HTR-8/SVneo (cell line): Measurements from ENCODE around the gene ATP6V0B.

Source experiments
- DNase-seq: peaks from one replicate; pipeline ENCODE4 v3.0.0; 2011; ENCODE audit warnings: low spot score, mixed read lengths; ENCODE audit not compliant: insufficient read length
- FAIRE-seq: peaks from 2 replicates; lab custom pipeline; 2011; peaks lifted over from hg19 to GRCh38; lab: Jason Lieb, UNC

The ATP6V0B gene

DNA sequence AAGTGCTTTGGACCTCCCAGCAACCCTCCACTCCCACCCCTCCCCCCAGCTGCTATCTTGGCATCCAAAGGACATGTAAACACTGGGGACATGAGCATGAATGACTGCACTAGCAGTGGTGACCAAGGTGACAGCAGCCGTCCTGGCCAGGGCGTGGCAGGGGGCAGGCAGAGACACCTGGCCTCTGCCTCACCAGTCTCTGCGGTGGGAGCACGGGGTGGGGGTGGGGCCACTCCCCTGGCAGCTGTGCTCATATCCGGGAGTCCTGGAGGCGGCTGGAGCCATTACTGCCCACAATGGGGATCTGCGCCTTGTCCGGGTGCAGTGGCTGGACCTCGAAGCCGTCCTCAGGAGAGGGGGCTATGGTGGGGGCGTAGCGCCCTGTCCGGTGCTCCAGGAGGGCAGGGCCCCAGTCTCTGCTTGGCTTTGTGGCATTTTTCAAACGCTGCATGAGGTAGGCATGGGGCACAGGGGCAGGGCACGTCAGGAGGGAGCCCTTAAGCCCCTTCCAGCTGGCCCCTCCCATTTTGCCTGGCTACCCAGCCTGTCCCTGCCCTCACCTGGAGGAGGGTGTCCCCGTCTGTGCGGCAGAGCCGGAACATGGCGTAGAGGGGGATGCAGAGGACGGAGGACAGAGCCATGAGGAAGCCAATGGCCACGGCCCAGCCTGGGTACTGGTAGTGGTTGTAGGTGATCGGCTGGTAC, 22.7 kb downstream of the ATP6V0B start:
- DNase-seq (no peak), FAIRE-seq (no peak)

DNA sequence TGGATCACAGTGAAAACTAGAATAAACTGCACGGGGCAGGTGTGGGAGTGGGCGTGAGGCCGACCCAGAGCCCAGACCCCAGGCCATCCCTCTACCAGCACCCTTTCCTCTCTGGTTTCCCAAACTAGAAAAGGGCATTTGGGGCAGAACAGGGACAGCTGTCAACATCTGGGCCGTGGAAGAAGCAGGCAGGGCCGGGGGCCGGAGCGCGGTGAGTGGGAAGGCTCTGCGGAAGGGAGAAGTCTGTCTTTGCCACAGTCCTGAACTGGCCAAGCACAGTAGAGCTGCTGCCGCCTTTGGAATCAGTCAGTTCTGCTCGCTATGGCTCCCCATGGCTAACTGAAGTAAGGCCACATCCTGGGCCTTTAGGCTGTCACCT, 23.2 kb downstream of the ATP6V0B start:
- FAIRE-seq (no peak), DNase-seq (no peak)

DNA sequence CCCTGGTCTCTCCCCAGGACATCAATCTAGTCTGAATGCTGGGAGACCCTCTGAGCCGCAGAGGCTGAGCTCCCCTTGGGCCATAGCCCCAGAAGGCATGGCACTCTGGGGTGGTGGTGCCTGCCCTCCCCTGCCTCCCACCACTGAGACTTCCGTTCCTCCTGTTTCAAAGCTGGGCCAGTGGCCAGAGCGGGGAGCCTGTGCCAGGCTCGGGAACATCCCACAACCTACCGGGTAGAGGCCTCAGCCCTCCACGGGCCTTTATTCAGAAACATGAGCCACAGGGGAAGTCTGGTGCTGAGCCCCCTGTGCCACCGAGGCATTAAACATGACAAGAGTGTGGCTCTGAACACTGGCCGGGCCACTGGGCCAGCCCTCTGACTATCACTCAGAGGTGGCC, 24.7 kb downstream of the ATP6V0B start:
- no peak for FAIRE-seq
- DNase-seq: no peak

DNA sequence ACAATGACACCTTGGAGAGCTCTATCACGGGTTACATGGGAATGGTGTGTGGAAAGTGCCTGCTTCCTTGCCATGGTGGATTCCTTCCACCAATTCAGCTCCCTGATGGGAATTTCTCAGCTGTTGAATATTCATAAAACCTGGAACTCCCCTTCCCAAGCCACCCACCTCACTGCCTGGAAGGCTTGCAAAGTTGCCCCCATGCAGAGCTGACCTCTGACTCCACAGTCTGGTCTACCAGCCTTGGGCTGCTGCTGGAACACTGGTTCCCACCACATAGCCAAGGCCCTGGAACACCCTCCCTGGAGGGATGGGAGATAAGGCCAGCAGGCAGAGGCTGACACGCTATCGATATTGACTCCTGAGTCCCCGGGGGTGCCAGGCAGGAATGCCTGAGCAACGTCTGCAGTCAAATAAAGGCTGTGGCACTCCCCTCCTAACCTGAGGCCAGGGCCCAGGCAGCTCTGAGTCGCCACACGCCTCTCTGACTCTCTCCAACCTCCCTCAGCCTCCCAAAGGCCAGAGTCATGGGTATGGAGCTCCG, 25.4 kb downstream of the ATP6V0B start:
- FAIRE-seq: no peak
- DNase-seq: no peak

DNA sequence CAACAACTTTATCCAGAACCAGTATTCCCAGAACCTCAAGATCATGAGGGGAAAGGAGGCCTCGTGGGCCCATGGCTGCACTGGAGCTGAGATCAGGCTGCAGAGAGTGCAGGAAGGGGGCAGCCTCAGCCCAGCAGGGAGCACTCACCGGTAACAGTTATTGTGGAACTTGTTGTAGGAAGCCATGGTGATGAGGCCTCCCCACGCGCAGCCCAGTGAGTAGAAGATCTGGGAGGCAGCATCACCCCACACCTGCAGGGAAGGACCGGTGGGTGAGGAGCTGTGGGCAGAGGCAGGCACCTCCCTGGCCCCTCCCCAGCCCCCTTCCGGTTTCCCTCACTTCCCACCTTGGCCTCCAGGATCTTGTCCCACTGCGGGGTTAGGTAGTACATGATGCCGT, 27.4 kb downstream of the ATP6V0B start:
- FAIRE-seq: no peak
- no peak for DNase-seq

DNA sequence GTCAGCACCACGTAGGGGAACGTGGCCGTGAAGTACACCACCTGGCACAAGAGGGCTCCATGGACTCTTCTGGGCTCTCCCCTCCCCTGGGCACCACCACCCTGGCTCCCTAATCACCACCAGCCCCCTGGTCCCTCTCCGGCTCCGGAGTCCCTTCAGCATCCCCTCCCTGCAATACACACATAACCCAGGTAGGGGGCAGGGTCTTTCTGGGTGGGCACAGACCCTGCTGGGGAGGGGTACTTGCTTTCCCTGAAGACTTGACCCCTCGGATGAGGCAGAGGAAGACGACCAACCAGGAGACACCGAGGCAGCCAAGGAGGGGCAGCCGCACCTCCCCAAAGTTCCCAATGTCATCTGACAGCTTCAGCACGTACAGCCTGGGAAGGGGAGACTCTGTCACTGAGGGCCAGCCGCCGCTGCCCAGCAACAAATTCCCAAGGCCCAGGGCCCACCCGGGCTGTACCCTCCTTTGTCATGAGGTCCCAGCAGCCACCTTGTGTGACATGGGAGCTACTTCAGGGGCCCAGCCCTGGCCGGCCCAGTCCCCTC, 27.9 kb downstream of the ATP6V0B start:
- DNase-seq (no peak), FAIRE-seq (no peak)

DNA sequence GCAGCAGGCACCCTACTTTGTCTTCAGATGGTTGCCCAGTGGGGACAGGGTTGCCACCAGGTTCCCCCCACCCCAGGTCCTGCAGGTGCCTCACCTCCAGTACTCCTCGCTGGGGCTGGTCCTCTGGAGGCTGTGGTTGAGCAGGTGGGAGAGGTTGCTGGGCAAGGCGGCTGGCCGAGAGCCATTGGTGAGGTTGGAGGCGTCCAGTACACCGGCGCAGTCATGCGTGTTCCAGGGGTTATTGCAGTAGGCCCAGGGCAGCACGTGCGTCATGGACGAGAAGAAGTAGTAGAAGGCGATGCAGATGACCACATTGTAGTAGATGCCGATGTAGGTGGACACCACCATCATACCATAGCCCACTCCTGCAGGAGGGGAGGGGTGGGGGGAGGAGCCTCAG, 33.5 kb downstream of the ATP6V0B start:
- FAIRE-seq: no peak
- DNase-seq: no peak

DNA sequence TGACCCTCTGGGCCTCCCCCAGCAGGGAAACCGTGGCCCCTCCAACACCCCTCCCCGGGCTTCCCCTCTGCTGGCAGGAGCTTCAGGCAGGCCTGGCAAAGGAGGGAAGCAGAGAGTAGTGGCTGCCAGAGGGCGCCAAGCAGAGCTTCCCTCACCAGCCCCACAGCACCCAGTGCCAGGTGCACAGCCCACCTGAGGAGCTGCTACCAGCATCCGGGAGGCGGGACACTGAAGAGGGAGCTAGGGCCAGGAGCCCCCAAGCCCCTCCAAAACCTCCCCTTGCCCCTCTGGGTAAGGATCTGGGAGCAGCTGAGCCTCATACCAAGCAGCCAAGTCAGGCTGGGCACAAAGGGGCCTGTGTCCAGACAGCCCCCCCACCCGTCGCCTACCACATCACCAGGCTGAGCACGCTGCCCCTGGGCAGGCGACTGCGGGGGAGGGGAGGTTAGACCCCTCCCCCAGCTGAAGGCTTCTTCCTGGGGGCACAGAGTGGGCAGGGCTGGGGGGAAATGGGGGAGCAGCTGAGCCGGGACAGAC, 36.2 kb downstream of the ATP6V0B start:
- FAIRE-seq (no peak), DNase-seq (no peak)

DNA sequence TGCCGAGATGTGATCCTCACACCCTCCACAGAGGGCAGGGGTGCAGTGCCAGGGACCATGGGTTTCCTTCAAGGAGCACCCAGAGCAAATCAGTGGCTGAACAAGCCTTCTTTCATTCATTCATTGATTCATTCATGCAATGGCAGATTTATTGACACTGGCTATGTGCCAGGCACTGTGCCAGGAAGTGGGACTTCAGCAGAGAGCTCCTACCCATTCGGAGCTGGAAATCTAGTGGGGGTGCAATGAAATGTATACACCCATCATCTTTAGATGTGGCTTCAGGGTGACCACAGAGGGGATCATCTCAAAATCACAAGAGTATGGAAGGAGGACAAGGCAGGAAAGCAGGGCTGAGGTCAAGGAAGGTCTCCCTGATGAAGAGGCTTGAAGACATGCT, 37.6 kb downstream of the ATP6V0B start:
- no peak for DNase-seq
- FAIRE-seq: no peak

DNA sequence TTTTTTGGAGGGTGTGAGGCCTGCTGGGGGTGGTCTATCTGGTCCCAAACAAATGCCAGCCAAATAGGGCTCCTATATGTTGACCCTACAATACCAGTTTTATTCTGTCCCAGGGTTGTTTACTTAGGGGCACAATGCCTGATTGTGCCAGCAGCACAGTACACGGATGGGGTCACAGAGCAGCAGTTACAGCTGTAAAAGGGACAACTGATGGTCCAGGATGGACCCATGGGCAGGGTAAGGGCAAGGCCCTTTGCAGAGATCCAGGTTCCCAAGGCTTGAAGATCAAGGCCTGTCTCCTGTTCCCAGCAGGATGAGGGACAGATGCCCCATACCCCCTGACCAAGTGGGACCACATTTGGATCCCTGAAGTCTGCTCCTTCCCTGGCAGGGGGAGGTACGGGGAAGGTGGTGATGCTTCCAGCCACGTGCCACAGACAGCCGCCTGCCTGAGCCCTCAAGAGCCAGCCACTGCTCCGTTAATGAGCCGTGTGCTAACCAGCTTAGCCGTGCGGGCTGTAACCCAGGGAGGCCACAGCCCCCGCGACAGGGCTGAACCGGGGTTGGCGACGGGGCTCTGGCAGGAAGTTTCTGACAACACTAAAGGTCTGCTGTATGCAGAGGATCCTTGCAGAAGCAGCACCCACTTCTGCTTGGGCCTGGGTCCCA, 38.3 kb downstream of the ATP6V0B start:
- no peak for DNase-seq
- FAIRE-seq: no peak

DNA sequence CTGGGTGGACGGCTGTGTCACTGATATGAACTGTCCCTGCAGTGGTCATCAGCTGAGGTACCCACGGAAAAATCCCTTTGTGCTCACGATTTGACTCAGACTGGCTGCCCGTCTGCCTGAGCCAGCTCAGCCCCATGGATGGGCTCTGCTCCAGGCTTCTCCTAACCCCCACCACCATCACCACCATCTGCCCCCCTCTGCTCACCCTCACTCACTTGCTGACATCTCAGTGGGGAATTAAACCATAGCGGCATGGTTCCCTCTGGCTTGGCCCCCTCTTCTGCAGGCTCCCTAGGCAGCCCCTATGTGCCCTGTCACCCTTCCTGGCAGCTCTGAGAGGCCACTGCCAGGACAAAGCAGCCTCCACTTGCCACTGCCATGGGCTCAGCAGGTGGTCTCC, 39.2 kb downstream of the ATP6V0B start:
- no peak for DNase-seq
- no peak for FAIRE-seq

DNA sequence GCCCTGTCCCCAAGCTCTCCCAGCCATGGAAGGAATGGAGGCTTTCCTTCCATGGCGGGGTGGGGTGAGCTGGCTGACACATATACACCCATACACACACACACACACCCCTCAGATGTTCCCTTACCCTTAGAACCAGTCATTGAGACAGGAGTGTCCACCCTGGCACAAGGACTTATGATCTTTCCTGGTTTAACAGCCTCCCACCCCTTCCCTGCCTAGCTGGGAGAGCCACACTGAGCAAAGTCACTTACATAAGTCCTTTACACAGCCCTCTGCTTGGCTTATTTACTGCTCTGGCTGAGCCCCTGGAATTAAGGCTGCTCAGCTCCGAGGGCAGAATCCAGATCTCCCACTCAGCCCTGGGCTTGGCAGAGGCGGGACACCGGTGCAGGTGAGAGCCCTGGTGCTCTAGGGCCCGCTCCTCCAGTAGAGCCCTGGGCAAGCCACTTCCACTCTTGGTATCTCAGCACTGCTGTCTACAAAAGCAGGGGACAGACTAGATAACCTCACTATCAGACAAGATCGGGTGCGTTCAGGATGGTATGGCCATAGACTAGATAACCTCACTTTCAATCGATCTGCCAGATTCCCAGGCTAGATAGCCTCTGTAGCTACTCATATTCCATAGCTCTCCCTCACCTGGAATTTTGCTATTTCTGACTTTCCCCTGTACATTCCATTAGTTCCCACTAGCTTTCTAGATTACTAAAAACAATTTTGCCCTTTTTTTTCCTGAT, 39.8 kb downstream of the ATP6V0B start:
- DNase-seq (no peak), FAIRE-seq (no peak)

DNA sequence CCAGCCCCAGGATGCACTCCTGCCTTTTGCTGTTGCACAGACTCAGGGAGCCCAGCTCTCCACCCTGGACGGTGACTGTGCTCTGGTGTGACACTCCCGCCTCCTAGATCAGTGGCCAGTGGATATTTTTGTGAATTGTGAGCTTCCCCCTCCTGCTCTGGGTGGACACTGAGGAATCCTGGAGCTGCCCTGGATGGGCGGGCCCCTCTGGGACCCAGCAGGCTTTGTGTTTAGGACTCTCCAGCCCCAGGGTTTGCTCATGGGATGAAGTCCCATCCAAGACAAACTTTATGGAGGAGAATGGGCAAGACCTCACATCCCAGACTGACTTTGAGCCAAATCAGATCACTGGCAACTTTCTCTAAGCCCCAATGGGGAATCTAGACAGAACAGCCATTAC, 40.4 kb downstream of the ATP6V0B start:
- DNase-seq (no peak), FAIRE-seq (no peak)

DNA sequence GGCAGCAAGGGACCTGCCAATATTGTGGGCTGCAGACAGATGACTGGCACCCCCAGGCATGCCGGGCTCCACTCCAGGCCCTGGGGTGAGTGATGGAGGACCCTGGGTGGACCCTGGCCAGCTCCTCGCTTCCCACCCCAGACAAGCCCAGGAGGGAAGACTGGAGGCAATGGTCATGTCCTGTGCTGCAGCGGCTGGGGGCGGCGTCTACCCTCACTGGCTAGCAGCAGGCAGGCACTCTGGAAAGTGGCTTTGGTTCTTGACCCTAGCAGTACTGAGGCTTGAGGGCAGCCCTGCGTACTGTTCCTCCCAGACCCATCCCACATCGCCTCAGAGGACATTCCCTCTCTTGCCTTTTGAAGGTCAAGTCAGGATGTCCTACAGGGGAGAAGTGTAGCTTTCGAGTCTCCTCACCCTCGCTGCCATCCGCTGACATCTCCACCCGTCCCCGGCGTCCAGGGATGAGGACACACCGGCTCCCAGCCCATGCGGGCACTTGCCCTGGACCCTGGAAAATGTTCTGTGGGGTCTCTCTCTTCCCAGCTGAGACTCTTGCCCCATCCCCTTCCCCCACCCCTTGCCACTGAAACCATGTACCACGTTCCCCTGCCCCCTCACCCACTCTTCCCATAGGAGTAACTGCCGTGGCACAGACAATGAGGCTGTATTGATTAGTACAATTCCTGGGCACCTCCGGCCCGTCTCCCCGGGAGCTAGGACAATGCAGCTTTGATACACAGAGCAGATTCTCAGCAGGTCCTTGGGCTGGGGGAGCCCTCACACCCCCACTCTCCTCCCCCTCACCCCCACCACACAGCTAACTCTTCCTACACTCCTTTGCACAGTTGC, 41.5 kb downstream of the ATP6V0B start:
- FAIRE-seq (no peak), DNase-seq (no peak)

DNA sequence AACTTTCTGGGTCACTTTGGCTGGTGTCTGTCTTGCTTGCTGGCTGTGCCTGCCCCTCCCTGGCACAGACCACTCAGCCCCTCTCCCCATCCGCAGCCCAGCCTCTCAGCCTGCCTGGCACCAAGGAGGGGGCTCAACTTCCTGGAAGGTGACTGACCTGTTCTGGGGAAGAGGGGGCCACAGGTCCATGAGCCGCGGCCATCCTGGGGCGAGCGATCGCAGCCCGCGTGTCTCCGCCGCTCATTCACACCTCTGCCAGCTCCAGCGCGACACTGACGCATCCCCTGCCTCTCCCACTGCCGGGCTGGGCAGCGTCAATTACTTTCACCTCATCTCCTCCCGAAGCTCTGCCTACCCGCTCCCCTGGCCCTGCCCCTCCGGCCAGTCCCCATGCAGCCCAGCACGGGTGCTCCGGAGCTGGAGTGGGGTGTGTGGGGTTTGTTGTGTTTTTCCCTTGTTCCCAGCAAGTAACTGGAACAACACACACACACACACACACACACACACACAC, 42.2 kb downstream of the ATP6V0B start:
- FAIRE-seq (no peak), DNase-seq (no peak)

DNA sequence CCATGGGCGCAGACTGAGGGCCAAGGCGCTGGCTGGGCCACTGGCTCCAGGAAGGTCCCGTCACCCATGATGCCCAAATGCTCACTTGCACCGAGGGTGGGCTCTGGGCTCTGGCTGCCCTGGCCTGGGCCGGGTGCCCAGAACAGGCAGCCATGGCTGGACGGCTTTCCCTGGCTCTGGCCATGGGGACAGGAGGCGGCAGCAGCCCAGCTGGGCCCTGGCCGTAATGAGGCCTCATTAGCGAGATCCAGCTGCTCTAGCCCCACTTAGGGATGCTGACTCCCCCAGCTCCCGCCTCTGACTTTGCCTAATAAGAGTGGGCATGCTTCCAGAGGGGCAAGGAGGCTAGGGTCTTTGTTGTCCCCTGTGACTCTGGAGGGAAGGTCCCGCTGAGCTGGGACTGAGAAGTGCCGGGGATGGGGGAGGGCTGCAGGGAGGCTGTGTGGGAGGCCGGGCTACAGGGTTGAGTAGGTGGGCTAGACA, 44.7 kb downstream of the ATP6V0B start:
- DNase-seq (no peak), FAIRE-seq (no peak)

DNA sequence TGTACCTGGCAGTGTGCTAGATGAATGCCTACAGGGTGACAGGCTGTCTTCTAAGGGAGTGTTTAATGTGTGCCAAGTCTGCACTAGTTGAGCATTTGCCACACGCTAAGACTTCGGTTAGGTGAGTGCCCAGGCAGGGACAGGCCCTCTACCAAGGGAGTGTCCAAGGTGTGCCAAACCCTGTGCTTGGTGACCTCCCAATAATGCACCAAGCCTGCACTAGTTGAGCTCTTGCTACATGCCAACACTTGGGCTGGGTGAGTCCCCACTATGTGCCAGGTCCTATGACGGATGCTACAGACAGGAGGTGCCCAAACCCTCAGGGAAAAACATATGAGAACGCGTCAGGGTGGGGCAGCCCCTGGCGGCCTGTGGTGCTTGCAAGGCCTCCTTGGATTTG, 45.7 kb downstream of the ATP6V0B start:
- no peak for DNase-seq
- no peak for FAIRE-seq

DNA sequence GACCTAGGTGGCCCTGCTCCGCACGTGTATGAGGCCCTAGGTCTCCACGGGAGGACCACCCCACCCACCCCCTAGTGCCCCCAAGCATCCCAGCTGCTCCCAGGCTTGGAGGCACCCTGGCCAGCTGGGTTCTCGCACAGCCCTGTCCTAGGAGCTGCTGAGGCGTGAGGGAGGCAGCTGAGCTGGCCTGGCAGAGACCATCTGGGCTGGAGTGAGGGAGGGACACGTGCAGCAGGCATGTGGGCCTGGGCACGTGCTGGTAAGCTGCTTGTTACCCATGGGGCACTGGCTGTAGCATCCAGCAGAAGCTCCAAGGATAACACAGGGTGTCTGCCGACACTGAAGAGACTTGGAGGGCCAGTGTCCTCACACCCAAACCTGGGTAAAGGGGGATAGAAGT, 46.4 kb downstream of the ATP6V0B start:
- FAIRE-seq (no peak), DNase-seq (no peak)

DNA sequence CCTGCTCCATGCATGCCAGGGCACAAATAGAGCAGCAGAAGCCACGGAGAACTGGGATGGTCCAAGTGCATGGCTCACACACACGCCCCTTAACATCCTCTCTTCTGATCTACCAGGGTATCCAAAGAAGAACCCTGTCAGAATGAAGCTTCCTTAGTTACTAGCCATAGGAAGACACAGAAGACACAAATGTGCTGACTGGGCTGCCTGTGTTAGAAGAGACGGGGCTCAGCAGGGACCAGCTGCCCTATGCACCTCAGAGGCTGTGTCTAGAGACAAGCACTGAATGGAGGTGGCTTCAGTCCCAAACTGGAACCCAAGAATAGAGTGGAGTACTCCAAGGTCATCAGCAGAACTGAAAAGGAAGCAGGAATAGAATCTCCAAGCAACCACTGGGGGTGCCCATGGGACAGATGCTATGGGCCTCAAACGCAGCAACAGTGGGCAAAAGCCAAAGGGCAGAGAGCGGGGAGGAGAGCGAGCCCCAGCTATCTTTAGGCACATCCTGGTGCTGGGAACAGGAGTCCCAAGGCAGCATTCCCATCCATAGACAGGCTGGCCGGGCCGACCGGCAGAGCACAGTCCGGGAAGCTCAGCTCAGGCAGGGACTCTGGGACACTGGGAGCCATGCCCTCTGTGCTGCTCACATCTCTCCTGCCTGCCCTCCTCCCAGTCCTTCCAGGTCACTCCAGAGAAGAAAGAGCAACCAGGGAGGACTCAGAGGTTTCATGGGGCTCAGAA, 47.0 kb downstream of the ATP6V0B start:
- DNase-seq: no peak
- FAIRE-seq: no peak
